ENCODE data around the gene TANC1. TPM values are rescaled to one million over a fixed set of nuclear protein-coding genes. Genes with fewer than 3 reads are reported as not detected.
"Not testable (repeated sequence)": the region's sequence is repeated elsewhere in the genome, so short reads cannot be mapped to it uniquely, and the experiment has no call there.

Gene TANC1
- polyA plus RNA-seq, 1 donor = 64.8 TPM

DNA sequence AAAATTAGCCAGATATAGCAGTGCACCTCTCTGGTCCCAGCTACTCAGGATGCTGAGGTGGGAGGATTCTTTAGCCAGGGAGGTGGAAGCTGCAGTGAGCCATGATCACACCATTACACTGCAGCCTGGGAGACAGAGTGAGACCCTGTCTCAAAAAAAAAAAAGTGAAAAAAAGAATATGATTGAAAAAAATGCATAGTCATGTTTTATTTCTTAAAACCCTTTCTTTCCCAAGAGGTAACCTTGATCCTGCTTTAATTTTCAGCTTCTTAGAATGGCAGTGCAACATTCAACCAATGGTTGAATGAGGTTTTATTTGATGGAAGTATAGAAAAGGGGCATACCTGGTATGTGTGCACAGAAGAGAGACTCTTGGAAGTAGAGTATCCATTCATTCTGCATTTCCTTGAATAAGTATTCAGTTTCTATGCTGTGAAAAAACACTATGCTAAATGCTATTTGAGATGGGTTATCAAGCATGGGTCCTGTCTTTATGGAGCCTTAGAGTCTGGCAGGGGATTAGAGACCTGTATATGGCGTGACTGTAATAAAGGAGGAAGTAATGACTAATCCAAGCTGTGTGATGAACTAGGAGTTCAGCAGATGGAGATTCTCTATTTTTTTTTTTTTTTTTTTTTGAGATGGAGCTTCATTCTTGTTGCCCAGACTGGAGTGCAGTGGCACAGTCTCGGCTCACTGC lies 171.8 kb downstream of the TANC1 start:
- no peak for DNase-seq

DNA sequence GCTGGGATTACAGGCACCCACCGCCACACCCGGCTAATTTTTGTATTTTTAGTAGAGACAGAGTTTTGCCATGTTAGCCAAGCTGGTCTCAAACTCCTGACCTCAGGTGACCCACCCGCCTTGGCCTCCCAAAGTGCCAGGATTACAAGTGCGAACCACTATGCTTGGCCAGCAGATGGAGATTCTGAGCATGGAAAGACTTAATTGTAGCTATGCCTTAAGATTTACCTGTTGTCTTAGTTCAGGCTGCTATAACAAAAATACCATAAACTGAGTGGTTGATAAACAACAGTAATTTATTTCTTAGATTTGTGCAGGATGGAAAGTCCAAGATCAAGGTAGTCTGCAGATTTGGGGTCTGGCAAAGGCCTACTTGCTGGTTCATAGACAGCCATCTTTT lies 172.4 kb downstream of the TANC1 start:
- DNase-seq = not testable (repeated sequence)

DNA sequence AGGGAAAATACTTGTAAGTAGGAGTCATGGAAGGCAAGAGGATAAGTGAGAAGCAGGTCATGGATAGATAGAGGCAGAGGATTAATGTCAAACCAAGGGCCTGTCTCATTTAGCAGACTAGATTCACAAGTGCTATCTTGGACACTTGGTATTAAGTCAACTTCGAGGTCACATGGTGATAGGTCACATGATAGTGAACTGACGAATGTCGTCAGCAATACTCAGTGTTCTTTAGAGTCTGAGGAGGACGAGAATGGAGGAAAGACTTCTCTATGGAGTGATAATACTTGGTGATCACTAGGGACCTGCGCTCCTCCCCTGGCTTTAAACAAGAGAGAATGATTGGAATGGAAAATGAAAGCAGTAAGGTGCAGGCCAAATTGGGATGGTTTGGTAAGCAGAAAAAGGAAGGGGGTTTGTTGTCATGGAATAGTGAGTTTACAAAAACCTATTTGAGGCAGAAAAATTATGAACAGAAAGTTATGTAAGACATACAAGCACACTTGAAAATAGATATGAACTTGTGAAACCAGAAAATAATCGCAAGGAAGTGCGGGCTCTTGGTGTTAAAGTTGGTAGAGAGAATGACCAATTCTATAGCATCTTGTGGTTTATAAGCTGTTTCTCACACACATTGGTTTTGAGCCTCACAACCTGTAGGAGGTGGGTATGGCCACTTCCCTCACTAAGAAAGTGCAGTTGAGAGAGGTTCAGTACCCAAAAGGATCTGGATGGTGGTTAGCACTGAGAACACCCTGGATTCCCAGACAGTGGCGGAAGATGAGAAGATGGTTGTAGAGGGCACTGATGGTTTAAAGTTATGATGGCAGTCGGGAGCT lies 176.6 kb downstream of the TANC1 start:
- no peak for DNase-seq

DNA sequence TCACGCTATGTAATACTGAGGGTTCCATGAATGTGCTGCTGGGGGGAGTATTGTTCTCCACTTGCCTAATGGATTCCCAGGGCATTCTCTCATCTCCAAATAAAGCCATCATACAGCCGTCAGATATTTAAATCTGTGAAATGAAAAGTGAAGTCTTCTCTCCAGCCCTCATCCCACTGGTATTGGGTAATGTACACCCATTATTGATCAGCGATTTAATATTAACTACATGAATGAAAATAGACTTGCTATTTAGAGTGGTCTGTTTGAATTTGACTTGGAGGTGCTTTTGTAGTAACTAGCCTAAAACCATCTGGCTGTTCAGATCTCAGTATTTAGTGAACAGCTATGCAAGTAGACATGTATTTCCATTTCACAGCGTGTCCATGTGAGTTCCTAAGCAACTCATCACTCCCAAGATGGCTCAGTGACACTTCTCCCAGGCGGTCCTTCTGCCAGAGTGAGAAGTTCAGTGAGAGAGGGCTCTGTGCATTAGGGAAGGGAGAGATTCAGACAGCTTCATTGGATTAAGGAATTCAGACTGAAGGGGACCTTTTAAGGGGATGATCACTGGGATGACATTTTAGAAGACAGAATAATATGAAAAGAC lies 177.4 kb downstream of the TANC1 start:
- no peak for DNase-seq

DNA sequence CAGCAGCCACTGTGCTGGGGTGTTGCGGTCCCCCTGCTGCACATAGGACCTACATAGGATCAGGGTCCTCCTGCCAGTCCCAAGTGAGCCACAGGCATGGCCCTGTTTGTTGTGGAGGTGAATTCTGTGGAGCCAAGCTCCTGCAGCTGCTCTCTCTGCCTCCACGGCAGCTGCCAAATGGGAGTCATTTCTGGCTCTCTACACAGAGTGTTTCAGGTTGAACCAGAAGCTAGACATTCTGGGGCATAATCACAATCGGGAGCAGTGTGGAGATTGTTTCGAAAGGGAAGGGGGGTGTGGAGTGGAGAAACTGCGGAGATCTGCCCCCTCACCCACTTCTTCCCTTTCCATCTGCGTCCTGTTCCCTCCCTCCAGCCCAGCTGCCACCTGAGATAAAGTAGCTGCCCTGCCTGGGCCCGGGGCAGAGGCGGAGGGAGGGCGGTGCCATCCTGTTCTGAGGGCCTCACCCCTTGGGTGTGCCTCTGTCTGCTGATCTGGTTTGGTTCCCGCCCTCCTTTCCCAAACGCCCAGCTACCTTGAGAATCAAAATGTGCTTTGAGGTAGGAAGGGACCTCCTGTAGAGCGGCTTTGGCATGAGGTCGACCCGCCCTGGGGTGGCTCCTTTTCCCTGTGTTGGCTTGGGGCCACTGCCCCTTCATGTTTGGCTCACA lies 178.7 kb downstream of the TANC1 start:
- no peak for DNase-seq

DNA sequence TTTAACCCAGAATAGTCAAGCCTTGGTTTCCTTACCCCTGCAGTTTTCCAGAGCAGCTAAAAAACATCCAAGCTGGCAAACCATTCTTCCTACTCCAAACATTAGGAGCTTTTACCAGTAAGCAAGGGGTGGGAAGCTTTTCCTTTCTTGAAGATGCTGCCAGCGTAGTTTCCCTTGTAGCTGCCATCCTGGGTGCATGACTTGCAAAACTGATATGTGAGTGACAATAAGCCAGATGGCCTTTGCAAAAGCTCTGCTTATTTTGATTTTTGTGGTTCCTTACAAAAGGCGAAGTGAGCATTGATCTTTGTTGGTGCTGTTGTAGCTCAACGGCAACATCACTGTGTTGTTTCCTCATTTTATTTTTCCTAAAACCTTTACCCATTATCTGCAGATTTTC lies 179.2 kb downstream of the TANC1 start:
- DNase-seq = no peak

DNA sequence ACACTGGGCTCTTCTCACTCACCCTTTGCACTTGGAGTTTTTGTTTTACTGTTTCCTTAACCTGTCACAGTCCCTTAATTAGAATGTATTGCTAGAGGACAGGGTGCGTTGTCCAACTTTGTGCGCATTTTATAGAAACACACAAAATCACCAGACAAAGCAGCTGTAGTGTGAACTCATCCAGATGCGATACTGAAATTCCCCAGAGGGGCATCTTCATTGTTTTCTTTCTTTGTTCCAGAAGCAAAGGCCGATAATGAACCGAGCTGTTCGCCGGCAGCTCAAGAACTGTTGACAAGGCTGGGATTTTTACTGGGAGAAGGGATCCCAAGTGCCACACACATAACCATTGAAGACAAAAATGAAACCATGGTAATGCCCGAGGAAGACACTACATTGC lies 180.5 kb downstream of the TANC1 start:
- no peak for DNase-seq

DNA sequence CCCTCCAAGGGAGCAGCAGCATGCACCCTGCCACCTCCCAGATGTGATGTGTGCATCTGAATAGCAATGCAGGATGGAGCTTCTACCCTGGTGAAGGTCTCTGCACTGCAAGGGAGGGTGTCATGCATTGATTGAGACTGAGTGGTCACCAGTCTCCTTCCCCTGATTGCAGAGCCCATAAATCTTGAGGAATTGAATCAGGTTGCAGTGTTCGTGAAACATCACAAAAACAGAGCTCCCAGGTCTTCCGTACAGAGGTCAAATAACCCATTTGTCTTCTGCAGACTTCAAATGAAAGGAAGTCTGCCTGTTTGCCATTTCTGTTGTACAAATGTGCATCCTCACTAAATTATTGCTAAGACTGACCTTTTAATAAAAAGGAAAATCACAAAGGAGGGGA lies 181.3 kb downstream of the TANC1 start:
- DNase-seq = no peak

DNA sequence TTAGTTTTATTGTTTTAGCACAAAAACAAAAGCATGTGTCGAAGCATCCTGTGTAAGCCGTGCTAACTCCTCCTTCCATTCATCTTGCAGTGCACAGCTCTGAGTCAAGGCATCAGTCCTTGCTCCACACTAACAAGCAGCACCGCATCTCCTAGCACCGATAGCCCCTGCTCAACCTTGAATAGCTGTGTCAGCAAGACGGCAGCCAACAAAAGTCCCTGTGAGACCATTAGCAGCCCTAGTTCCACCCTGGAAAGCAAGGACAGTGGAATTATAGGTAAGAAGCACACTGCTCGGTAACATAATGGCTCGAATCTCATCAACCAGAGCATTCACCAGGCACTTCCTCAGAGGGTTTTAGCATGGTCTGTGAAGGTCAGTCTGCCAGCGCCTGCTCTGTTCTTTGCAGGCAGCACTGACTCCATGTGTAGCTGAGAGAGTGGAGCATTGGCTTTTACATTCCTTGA lies 181.9 kb downstream of the TANC1 start:
- DNase-seq = no peak

DNA sequence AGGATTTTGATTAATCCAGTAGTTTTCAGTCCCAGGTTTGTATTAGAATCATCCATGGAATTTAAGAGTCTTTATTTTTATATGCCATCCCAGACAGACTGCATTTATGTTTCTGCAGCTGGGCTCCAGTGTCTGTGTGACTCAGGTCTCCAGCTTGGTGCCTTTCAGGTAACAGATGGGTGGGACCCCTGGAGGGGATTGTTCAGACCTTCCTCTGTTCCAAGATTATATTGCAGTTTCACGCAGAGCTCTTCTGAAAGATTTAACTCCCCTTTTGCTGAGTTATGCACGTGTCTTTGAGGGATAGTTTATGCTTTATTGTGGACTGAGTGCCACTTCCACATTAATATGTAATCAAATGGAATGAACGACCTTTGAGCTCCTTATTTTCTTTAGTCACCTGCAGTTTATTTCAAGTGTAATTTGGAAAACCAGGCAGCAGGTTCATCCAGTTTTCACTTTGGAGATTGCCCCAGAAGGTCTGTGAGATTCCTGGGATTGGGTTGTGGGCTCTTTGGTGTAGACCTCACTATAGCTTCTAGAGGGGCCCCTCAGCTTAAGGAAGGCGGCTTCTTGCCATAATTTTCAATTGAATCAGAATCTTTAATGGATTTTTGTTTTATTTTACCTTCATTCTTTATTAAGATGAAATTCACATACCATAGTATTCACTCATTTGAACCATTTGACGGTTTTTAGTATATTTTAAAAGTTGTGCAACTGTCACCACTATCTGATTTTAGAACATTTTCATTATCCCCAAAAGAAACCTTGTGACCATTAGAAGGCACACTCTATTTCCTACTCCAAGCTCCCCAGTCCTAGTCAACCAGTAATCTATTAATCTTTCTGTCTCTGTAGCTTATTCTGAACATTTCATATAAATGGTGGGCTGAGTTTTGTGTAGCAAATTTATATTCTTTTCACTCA lies 183.0 kb downstream of the TANC1 start:
- no peak for DNase-seq

DNA sequence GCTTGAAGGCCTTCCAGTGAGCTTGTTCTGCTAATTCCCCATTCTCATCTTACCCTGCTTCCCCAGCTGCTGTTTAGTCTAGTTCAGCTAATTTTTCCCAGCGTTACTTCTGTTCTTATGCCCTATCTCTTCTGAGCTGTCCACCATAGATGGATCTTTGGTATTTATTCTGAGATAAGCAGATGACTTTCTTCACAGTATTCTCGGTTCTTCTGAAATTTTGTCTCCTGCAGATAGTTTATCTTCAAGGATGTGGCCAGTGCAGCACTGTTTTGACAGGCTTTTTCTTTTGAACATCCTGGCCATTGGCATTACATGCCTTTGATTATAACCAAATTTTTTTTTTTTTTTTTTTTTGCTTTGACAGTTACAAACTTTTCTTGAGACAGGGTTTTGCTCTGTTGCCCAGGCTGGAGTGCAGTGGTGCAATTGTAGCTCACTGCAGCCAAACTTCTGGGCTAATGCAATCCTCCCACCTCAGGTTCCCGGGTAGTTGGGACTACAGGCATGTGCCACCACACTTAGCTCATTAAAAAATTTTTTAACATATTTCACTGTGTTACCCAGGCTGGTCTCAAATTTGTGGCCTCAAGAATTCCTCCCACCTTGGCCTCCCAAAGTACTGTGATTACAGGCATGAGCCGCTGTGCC lies 183.8 kb downstream of the TANC1 start:
- DNase-seq = no peak

DNA sequence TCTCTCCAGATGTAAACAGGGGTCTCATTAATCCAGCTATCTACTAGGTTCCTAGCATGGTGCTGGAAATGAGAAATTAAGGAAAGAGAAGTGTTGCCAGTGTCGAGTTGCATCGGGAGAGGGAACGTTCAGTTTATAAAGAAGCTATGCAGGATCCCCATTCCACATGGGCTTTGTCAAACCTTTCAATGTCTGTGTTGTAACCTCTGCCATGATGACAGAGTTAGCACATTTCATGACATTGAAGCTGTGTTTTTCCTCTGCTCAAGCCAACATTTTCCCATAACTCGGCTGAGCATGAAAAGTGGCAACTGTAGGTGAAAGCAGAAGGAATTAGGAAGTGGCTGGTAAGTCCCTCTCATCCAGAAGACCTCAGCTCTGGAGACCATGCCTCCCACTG lies 184.6 kb downstream of the TANC1 start:
- no peak for DNase-seq

DNA sequence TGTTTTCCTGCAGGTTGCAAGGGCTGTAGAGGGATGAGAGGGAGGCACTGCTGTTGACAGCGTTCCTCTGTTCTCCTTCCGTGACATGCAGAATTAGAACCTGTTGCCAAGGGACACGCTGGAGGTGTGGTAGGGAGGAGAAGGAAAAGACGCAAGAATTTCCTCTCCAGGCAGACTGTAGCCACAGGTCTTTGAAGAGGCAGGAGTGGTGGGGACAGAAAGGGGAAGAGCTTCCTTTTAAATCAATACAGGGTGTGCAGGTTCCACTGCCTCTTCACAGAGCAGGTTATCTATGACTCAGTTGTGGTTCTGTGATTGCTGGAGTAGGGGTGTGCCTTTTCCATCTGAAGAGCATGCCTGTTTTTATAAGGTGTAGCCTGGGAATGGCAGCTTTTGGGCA lies 185.0 kb downstream of the TANC1 start:
- no peak for DNase-seq

DNA sequence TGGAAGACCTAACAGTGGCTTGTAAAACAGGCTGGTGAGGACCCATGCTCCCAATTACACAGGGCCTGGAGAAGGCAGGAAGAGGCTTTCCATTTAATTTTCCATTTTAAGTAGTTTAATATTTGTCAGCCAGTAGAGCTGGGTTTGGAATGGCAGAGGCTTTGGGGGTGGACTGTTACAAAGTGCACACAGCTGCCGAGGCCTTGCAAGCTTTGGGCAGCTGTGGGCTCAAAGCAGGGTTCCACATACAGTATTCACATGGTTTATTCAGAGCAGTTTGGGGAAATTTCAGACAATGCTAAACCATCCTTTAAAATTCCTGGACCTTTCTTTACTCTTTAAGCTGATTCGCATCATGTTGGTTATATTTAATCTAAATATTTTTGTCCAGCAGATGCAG lies 185.5 kb downstream of the TANC1 start:
- no peak for DNase-seq

DNA sequence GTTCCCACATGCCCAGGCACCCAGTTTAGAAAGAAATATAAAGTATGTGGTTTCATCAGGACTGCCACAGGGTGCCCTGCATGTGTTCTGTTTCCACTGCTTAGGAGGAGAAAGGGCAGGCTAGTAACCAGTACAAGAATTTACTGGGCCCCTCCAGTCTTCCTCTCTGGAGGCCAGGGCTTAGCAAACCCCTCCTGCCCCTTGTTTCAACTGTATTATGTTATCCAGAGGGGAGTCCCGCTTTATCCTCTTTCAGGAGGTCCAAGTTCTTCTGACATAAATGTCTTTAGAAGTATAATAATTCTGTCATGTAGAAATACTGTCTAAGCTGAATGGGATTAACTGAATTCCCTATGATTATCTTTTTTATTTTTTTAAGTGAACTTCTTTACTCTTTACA lies 185.9 kb downstream of the TANC1 start:
- DNase-seq = no peak

DNA sequence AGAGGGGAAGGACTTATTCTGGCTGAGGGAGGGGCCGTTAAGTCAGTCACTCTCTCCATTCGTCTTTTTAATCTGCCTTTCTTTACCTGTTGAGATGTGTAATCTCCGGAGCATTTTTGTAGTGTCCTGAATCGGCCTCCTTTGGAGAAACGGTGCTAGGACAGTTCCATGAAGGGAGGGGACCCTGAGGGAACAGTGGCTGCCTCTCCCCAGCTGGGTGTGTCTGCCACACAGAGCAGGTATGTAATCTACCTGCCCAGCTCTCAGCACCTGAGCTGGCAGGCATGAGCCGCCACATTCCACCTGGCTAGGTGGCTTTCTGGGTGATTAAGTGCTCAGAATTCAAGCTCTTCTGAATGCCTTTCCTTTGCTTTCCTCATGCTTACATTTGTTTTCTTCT lies 186.9 kb downstream of the TANC1 start:
- DNase-seq = no peak

DNA sequence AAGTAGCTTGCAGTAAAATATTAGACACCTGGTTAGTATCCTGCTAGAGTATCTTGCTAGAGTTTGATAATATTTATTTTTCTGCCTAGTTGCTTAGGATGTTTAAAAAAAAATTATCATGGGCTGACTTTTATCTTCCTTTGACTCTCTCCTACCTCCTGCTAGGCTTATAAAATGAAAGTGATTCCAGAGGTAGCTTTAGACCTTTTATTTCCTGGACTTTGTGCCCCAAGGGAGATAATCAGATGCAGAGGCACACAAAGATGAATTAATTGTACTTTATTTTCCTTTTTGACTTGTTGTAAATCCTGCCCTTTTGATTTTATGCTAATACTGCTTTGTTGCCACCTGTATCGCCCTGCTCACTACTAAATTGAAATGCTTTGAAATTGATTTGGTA lies 187.4 kb downstream of the TANC1 start:
- DNase-seq = no peak

DNA sequence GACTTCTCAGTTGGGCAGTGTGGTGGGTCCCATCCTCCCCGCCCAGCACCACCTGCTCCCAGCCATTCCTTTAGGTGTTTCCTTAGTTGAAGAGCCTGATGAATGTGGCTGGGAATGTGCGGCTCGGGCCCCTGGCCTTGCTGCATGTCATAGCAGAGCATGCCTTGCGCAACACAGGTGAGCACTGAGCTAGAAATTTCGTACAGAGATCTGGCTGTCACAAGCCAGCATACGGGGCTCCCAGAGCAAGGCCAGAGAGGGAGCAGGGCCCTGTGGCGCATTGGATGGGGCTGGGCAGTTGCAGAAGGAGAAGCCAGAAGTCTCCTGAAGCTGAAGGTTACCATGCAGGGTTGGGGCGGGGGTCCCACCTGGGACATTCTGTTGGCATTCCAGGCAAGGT lies 188.4 kb downstream of the TANC1 start:
- DNase-seq = no peak

DNA sequence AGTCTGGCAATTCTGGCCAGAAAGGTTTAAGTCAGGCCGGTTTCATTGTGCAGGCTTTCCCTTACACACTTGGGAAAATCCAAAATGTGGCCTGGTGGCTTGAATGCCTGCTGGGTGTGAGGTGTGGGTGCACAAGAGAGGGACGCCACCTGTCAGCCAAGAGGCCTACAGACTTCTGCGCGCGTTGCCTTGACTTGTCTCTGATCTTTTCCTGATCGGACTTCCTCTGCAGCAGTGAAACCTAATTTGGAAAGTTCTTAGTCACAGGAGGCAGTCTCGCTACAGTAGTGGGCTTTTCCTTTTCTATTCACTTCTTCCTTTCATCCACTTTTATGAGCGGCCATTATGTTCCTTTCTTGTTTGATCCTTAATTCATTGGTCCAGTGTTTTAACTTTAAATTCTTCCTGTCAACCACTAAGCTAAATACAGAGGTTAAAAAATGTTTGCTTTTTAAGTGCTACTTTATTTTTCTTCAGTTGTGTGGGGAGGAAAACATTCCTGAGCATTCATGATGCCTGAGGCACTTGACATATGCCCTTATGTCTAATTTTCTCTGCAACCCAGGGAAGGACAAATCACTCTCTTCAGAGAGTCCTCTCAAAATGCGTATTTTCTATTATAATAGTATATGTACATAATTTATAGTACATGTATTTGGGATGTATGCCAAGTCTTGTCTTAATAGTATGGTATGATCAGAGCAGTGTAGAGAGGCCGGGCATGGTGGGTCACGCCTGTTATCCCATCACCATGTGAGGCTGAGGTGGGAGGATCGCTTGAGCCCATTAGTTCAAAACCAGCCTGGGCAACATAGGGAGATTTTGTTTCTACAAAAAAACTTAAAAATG lies 189.1 kb downstream of the TANC1 start:
- no peak for DNase-seq

DNA sequence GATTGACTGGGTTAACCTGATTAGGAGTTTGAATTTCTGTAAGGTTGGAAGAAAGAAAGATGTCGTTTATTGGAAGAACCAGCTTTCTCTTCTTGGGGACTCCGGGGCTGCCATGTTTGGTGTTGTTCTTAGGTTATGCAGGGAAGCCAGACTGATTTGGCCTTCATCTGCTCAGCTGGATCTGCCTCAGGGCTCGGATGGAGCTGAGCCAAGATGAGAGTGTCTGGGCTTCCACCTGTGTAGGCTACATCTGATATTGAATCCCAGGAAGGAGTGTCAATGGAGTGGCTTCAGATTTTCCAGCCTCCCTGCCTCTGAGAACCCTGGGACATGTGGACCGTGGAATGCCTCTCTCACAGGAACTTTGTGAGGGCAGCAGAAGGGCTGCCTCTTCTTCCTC lies 192.0 kb downstream of the TANC1 start:
- no peak for DNase-seq

Measured in left kidney (tissue), 2 donors.